Measurements from ENCODE around the gene MRPL58.

- TF ChIP-seq CTCF (IDR thresholded peaks at IDR 0.05) (no peak), EZH2 (IDR thresholded peaks at IDR 0.05; ENCODE audit: borderline replicate concordance, insufficient read depth, low read depth, low read length, poor library complexity, severe bottlenecking) (no peak)
Measured at GRCh38 chr17:74975943-74976342, 36.5 kb upstream of the MRPL58 start.

All from B cell (primary cell).